H1 (cell line): Measurements from ENCODE around the gene RNF135. TPM values are rescaled to one million over a fixed set of nuclear protein-coding genes. Genes with fewer than 3 reads are reported as not detected.

Experiments used
- CTCF ChIA-PET: fragments of 300-600 bp; sonication (Branson Sonifier 250); formaldehyde crosslinking; loops from one replicate; lab custom pipeline; 2021; ENCODE audit not compliant: partially characterized antibody; lab: Charles Lee
- POLR2A ChIA-PET: fragments of 300-600 bp; sonication (Branson Sonifier 250); formaldehyde crosslinking; loops from one replicate; lab custom pipeline; 2021; ENCODE audit warnings: inconsistent platforms; ENCODE audit not compliant: partially characterized antibody; lab: Charles Lee
- DNase-seq, 2 experiments: peaks; one replicate each; pipeline versions ENCODE4 v3.0.0 to v3.0.0-alpha.2; 2010 to 2022; ENCODE audit warnings: low spot score in 2 of 2, low read depth in 1 of 2, mixed read lengths in 1 of 2
- FAIRE-seq: peaks from 2 replicates; lab custom pipeline; 2011; peaks lifted over from hg19 to GRCh38; lab: Jason Lieb, UNC
- H2AFZ ChIP-seq: 2 replicates; pipeline ENCODE4 v1.8.1; 2012; ENCODE audit warnings: low read length, inconsistent platforms
- H2AK5ac ChIP-seq: 2 replicates; pipeline ENCODE4 v1.6.1; 2013; ENCODE audit warnings: low read depth, low read length
- H2BK120ac ChIP-seq: replicated peaks from 2 replicates; pipeline ENCODE3; 2013; ENCODE audit warnings: low read depth, low read length, inconsistent platforms
- H2BK12ac ChIP-seq: 2 replicates; pipeline ENCODE4 v1.6.1; 2013; ENCODE audit warnings: low read depth, low read length
- H2BK15ac ChIP-seq: 2 replicates; pipeline ENCODE4 v1.6.1; 2013; ENCODE audit warnings: low read length
- H2BK20ac ChIP-seq: 2 replicates; pipeline ENCODE4 v1.6.1; 2013; ENCODE audit warnings: low read length
- H2BK5ac ChIP-seq: 2 replicates; pipeline ENCODE4 v1.6.1; 2013; ENCODE audit warnings: low read depth, low read length
- H3K14ac ChIP-seq: 2 replicates; pipeline ENCODE4 v1.6.1; 2013; ENCODE audit warnings: inconsistent platforms; ENCODE audit not compliant: insufficient read length
- H3K18ac ChIP-seq: 2 replicates; pipeline ENCODE4 v1.6.1; 2013; ENCODE audit warnings: low read length; ENCODE audit errors: extremely low read depth
- H3K23ac ChIP-seq: 2 replicates; pipeline ENCODE4 v1.6.1; 2013; ENCODE audit warnings: inconsistent platforms; ENCODE audit not compliant: insufficient read length
- H3K23me2 ChIP-seq: 2 replicates; pipeline ENCODE4 v1.6.1; 2013; ENCODE audit warnings: low read depth, low read length
- H3K27ac ChIP-seq: 2 replicates; pipeline ENCODE4 v1.6.1; 2011; ENCODE audit warnings: low read depth, low read length, inconsistent platforms
- H3K27me3 ChIP-seq, 4 experiments: replicated peaks in 1 of 4; 1 replicate in 1 of 4; 2 replicates in 3 of 4; pipeline versions ENCODE4 v1.6.1 to v1.8.1; 2011 to 2013; ENCODE audit warnings: low read length in 3 of 4, mild to moderate bottlenecking in 3 of 4, inconsistent platforms in 2 of 4, mixed read lengths in 2 of 4, moderate library complexity in 1 of 4; ENCODE audit not compliant: control insufficient read depth in 3 of 4, insufficient read depth in 3 of 4; ENCODE audit errors: extremely low read depth in 1 of 4
- H3K36me3 ChIP-seq, 4 experiments: 2 replicates each; pipeline versions ENCODE4 v1.6.1 to v1.8.1; 2011 to 2013; ENCODE audit warnings: mild to moderate bottlenecking in 4 of 4, low read length in 3 of 4, moderate library complexity in 2 of 4, control low read depth in 1 of 4, inconsistent platforms in 1 of 4; ENCODE audit not compliant: insufficient read depth in 4 of 4, control insufficient read depth in 2 of 4
- H3K4ac ChIP-seq: replicated peaks from 2 replicates; pipeline ENCODE3; 2013; ENCODE audit warnings: low read length, low read depth, mixed read lengths, inconsistent platforms; ENCODE audit not compliant: insufficient read length
- H3K4me1 ChIP-seq, 4 experiments: replicated peaks in 1 of 4; 1 replicate in 1 of 4; 2 replicates in 3 of 4; pipeline versions ENCODE4 v1.6.1 to v1.8.1; 2011 to 2013; ENCODE audit warnings: low read length in 3 of 4, inconsistent platforms in 2 of 4, mixed read lengths in 1 of 4; ENCODE audit not compliant: insufficient read depth in 4 of 4, control insufficient read depth in 3 of 4
- H3K4me2 ChIP-seq, 2 experiments: 2 replicates each; pipeline versions ENCODE4 v1.6.1 to v1.8.1; 2011 to 2013; ENCODE audit warnings: low read depth in 2 of 2, low read length in 2 of 2, control low read depth in 1 of 2, inconsistent platforms in 1 of 2, mild to moderate bottlenecking in 1 of 2; ENCODE audit not compliant: insufficient read depth in 1 of 2
- H3K4me3 ChIP-seq, 4 experiments: fragments of 200-600, 300-600 bp in 1 of 4; sonication (generic), shearing (Covaris generic), sonication (Bioruptor Twin) in 1 of 4; 2 replicates each; pipeline versions ENCODE4 v1.5.1 to v1.8.1; 2011 to 2016; ENCODE audit warnings: low read length in 4 of 4, low read depth in 3 of 4, control low read depth in 2 of 4, inconsistent platforms in 2 of 4, mild to moderate bottlenecking in 2 of 4, mixed read lengths in 1 of 4, moderate library complexity in 1 of 4; ENCODE audit not compliant: insufficient read depth in 2 of 4; ENCODE audit errors: extremely low read depth in 1 of 4
- H3K56ac ChIP-seq: replicated peaks from 2 replicates; pipeline ENCODE3; 2013; ENCODE audit warnings: low read depth, mild to moderate bottlenecking, mixed read lengths, low read length, inconsistent platforms; ENCODE audit not compliant: insufficient read length
- H3K79me1 ChIP-seq: 2 replicates; pipeline ENCODE4 v1.6.1; 2013; ENCODE audit warnings: low read depth, low read length, control low read depth
- H3K79me2 ChIP-seq, 2 experiments: 2 replicates each; pipeline versions ENCODE4 v1.6.1 to v1.8.1; 2012 to 2013; ENCODE audit warnings: low read length in 2 of 2, mild to moderate bottlenecking in 2 of 2, inconsistent platforms in 1 of 2; ENCODE audit not compliant: insufficient read depth in 2 of 2, control insufficient read depth in 1 of 2
- H3K9ac ChIP-seq, 4 experiments: replicated peaks in 1 of 4; 1 replicate in 1 of 4; 2 replicates in 3 of 4; pipeline versions ENCODE4 v1.6.1 to v1.8.1; 2011 to 2013; ENCODE audit warnings: low read depth in 3 of 4, low read length in 3 of 4, control low read depth in 2 of 4, mild to moderate bottlenecking in 2 of 4, moderate library complexity in 2 of 4, inconsistent platforms in 1 of 4; ENCODE audit errors: extremely low read depth in 1 of 4
- H3K9me3 ChIP-seq, 2 experiments: 2 replicates each; pipeline versions ENCODE4 v1.6.1 to v1.8.1; 2012 to 2013; ENCODE audit warnings: mild to moderate bottlenecking in 2 of 2, moderate library complexity in 2 of 2, control low read depth in 1 of 2, inconsistent platforms in 1 of 2, low read depth in 1 of 2, low read length in 1 of 2, mixed read lengths in 1 of 2; ENCODE audit not compliant: insufficient read depth in 2 of 2
- H4K20me1 ChIP-seq, 2 experiments: replicated peaks in 1 of 2; 2 replicates each; pipeline versions ENCODE3 to v1.8.1; 2011 to 2013; ENCODE audit warnings: inconsistent platforms in 2 of 2, low read length in 2 of 2, mild to moderate bottlenecking in 1 of 2; ENCODE audit not compliant: insufficient read depth in 2 of 2, control insufficient read depth in 1 of 2
- H4K5ac ChIP-seq: 2 replicates; pipeline ENCODE4 v1.6.1; 2013; ENCODE audit warnings: low read length, low read depth, mixed read lengths, inconsistent platforms; ENCODE audit not compliant: insufficient read length
- H4K8ac ChIP-seq: 2 replicates; pipeline ENCODE4 v1.8.0; 2013; ENCODE audit warnings: mild to moderate bottlenecking, moderate library complexity, low read length, inconsistent platforms; ENCODE audit not compliant: insufficient read depth; ENCODE audit errors: extremely low read depth
- H4K91ac ChIP-seq: replicated peaks from 2 replicates; pipeline ENCODE3; 2013; ENCODE audit warnings: low read length, mixed read lengths, inconsistent platforms; ENCODE audit not compliant: insufficient read length
- JUN ChIP-seq: IDR thresholded peaks from 2 replicates; pipeline ENCODE4 v1.6.1; 2011; ENCODE audit warnings: low read depth, mild to moderate bottlenecking, improper control_type of control experiment, low read length
- TAF1 ChIP-seq: IDR thresholded peaks from 2 replicates; pipeline ENCODE4 v1.6.1; 2011; ENCODE audit warnings: mild to moderate bottlenecking, low read depth, low read length
- WGBS, 2 experiments: shearing (Covaris generic) in 1 of 2; methylation state at CpG; one replicate each; pipeline versions ENCODE4 v1.1.6 to v1.1.7; 2013 to 2015; ENCODE audit warnings: low lambda C conversion rate in 2 of 2, mixed read lengths in 2 of 2, inconsistent platforms in 1 of 2, low coverage in 1 of 2, missing lambda C conversion rate in 1 of 2; ENCODE audit not compliant: insufficient replicate concordance in 2 of 2, insufficient coverage in 1 of 2, insufficient read length in 1 of 2; ENCODE audit errors: extremely low coverage in 1 of 2, missing lambda C conversion rate in 1 of 2; 5-methylcytosine and 5-hydroxymethylcytosine counted together
- polyA plus RNA-seq, 7 experiments: library from polyadenylated mRNA; depleted of rRNA in 3 of 7; stranded (reverse) in 5 of 7; unstranded in 2 of 7; fragments of >200 nt in 5 of 7; fragments of 200-250 nt in 2 of 7; gene quantifications; 1 replicate in 5 of 7; 2 replicates in 1 of 7; 4 replicates in 1 of 7; pipeline versions ENCODE4 v1.2.1 to v1.2.3, GENCODE V29; 2011 to 2013; ENCODE audit warnings: missing spikeins in 2 of 7, mixed read lengths in 2 of 7
- total RNA-seq: library from RNA; stranded (reverse); fragmentation: NEBNext Ultra II Directional; extraction: Animal tissue kit (Norgen Biotek cat#: 25700); gene quantifications from 2 replicates; pipeline ENCODE4 v1.2.1, GENCODE V29; 2021

RNF135 gene
- total and polyA plus RNA-seq, 2 of the 8 experiments (the other 6 are each of a cell fraction or from before 2014, with no cell fraction given), result 8.8 to 9.0 TPM

DNA sequence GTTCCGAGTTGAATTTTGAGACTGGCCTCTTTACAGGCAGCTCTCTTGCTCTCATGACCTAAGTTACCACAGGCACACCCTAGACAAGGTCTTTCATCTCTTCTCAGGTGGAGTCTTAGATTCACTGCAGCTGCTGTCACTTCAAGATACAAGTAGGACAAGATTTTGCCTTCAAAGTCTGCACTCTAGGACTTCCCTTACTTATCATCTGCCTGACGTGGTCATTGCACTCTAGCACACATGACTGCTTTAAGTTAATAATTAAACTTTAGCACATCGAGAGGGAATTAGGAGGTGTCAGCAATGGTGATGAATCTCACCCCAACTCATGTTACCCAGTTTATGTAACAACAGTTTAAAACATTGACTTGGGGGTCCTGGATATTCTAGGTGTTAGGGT, 25.6 kb downstream of the RNF135 start:
- Histone ChIP-seq H3K4me2 (no peak overlapping the region), H3K27ac (no peak overlapping the region), H3K27me3 (no peaks in the 10 kb centered on the region), H3K36me3 (peaks cover 0 to 7% (median 3%) of the 10 kb centered on the region in 4 experiments; a peak in 5 of 8 replicates), H3K14ac (no peak overlapping the region), H3K56ac (no peak overlapping the region), H3K18ac (no peak overlapping the region), H2BK20ac (no peak overlapping the region), H3K9ac (no peak overlapping the region), H2BK12ac (no peak overlapping the region), H3K9me3 (no peaks in the 10 kb centered on the region), H2AK5ac (no peak overlapping the region), H4K91ac (no peak overlapping the region), H3K79me1 (no peaks in the 10 kb centered on the region), H3K23me2 (peaks cover 2% of the 10 kb centered on the region; the same call in 1 of the 2 replicates), H4K5ac (no peak overlapping the region), H3K4me3 (no peak overlapping the region), H3K23ac (no peak overlapping the region), H2BK120ac (no peak overlapping the region), H2AFZ (no peak overlapping the region), H2BK5ac (no peak overlapping the region), H2BK15ac (no peak overlapping the region), H3K4me1 (no peaks in the 10 kb centered on the region), H4K20me1 (peaks cover 0 to 1% of the 10 kb centered on the region in 2 experiments), H3K4ac (no peak overlapping the region), H3K79me2 (no peaks in the 10 kb centered on the region), H4K8ac (no peak overlapping the region)
- DNase-seq, result no peak
- WGBS, 2 experiments, result 92% methylated on average over 3 of the region's 3 CpGs; no CpG with 5 or more reads in 1 of the 2 experiments
- no peak for FAIRE-seq
- CTCF ChIA-PET, result interaction anchor here (1.2 kb wide), 1 partner anchor 65 kb away, joined by 3 read pairs; no protein-coding TSS in a partner anchor
- POLR2A ChIA-PET, result no interaction called here
- TF ChIP-seq JUN (no peak), TAF1 (no peak)
